ENCODE results near the gene COQ8A. TPM values are rescaled to one million over a fixed set of nuclear protein-coding genes. Genes with fewer than 3 reads are reported as not detected.

Gene COQ8A
- total and polyA plus RNA-seq, 10 of the 15 experiments (the other 5 are each of a cell fraction or from before 2014, with no cell fraction given) = 0.72 to 24.8 (median 12.1) TPM

DNA sequence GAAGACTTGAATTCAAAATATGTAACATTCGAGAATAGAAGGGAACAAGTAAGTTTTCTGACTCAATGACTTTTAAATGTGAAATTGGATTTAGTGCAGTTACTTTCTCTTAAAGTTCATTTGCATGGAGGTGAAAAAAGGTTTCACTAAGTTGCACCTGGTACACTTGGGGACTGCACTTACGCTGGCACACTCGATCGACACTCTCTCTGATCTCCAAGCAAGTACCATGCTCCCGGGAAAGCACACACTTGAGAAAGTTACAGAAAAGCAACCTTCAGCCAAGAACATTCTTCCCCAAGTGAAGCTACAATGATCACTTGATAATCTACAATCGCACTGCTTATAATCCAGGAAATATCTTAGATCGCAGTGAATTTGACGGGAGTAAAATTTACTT is 63.1 kb downstream of the COQ8A start:
- BruUV-seq (replicated peaks) = no TSS peak
- DNase-seq (ENCODE audit: low read depth, low spot score) (no peak), ATAC-seq (no peak), FAIRE-seq (no peak)
- no peaks in the 10 kb centered on the region for H3K9me3 ChIP-seq (replicated peaks; ENCODE audit: control insufficient read depth, insufficient read depth, low read length)
- no peak overlapping the region for H3K4me3 ChIP-seq
- ChIA-PET RAD21 (ENCODE audit: unreplicated experiment) (no interaction called here), CTCF (no interaction called here), SMC1A (ENCODE audit: uncharacterized antibody, unreplicated experiment) (interaction anchor here (0.8 to 1.4 kb wide), 2 partner anchors 9 to 121 kb away, joined by 3 read pairs; no protein-coding TSS in a partner anchor), POLR2A (no interaction called here)
- H3K9ac ChIP-seq (ENCODE audit: control insufficient read depth, insufficient read depth, low read length) = no peak overlapping the region
- H3K79me2 ChIP-seq (ENCODE audit: control insufficient read depth, insufficient read depth, low read length) = no peaks in the 10 kb centered on the region
- TF ChIP-seq TARDBP (IDR thresholded peaks at IDR 0.05; ENCODE audit: borderline replicate concordance) = no peak
- no peak for TF ChIP-seq ASH2L (IDR thresholded peaks at IDR 0.05; ENCODE audit: borderline replicate concordance, low read depth)
- TF ChIP-seq, protein P1, sequence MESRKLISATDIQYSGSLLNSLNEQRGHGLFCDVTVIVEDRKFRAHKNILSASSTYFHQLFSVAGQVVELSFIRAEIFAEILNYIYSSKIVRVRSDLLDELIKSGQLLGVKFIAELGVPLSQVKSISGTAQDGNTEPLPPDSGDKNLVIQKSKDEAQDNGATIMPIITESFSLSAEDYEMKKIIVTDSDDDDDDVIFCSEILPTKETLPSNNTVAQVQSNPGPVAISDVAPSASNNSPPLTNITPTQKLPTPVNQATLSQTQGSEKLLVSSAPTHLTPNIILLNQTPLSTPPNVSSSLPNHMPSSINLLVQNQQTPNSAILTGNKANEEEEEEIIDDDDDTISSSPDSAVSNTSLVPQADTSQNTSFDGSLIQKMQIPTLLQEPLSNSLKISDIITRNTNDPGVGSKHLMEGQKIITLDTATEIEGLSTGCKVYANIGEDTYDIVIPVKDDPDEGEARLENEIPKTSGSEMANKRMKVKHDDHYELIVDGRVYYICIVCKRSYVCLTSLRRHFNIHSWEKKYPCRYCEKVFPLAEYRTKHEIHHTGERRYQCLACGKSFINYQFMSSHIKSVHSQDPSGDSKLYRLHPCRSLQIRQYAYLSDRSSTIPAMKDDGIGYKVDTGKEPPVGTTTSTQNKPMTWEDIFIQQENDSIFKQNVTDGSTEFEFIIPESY (IDR thresholded peaks at IDR 0.05) = no peak
- no peak for TF ChIP-seq POU2F2 (IDR thresholded peaks at IDR 0.05; ENCODE audit: borderline replicate concordance, low read depth, low read length)
- TF ChIP-seq PRDM15 (CRISPR knock-in tag; IDR thresholded peaks at IDR 0.05) = no peak
- TF ChIP-seq, protein P2, sequence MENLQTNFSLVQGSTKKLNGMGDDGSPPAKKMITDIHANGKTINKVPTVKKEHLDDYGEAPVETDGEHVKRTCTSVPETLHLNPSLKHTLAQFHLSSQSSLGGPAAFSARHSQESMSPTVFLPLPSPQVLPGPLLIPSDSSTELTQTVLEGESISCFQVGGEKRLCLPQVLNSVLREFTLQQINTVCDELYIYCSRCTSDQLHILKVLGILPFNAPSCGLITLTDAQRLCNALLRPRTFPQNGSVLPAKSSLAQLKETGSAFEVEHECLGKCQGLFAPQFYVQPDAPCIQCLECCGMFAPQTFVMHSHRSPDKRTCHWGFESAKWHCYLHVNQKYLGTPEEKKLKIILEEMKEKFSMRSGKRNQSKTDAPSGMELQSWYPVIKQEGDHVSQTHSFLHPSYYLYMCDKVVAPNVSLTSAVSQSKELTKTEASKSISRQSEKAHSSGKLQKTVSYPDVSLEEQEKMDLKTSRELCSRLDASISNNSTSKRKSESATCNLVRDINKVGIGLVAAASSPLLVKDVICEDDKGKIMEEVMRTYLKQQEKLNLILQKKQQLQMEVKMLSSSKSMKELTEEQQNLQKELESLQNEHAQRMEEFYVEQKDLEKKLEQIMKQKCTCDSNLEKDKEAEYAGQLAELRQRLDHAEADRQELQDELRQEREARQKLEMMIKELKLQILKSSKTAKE (IDR thresholded peaks at IDR 0.05; ENCODE audit: low read depth, poor library complexity, severe bottlenecking) = no peak
- TF ChIP-seq CBX5 (IDR thresholded peaks at IDR 0.05; ENCODE audit: low read depth) = no peak
- TF ChIP-seq MXI1 (IDR thresholded peaks at IDR 0.05; ENCODE audit: low read depth, low read length) = no peak
- TF ChIP-seq TCF12 (IDR thresholded peaks at IDR 0.05; ENCODE audit: low read depth, low read length) = no peak
- no peak overlapping the region for H3K4me2 ChIP-seq (ENCODE audit: control insufficient read depth, insufficient read depth)
- in situ Hi-C loops (cut with MboI) = no loop called here
- intact Hi-C loops (cut with micrococcal nuclease; ENCODE audit: unreplicated experiment) = no loop called here
- H4K20me1 ChIP-seq (ENCODE audit: control insufficient read depth, insufficient read depth) = no peaks in the 10 kb centered on the region
- H3K27ac ChIP-seq (ENCODE audit: control insufficient read depth, insufficient read depth) = no peak overlapping the region
- H3K4me1 ChIP-seq (ENCODE audit: control insufficient read depth, insufficient read depth, low read length) = no peaks in the 10 kb centered on the region
- H3K36me3 ChIP-seq (ENCODE audit: control insufficient read depth in 2 of 2, insufficient read depth in 2 of 2, low read length in 1 of 2) = no peaks in the 10 kb centered on the region
- no peak overlapping the region for H2AFZ ChIP-seq (ENCODE audit: control insufficient read depth, low read depth, low read length)
- 93% methylated on average over 8 of the region's 8 CpGs for WGBS (ENCODE audit: insufficient coverage, insufficient replicate concordance, low lambda C conversion rate, missing lambda C conversion rate)
- no peaks in the 10 kb centered on the region for H3K27me3 ChIP-seq (replicated peaks in 1 of 2; ENCODE audit: control insufficient read depth in 2 of 2, insufficient read depth in 2 of 2, low read length in 1 of 2)

Data from GM12878 (cell line).